T follicular helper cell (primary cell): ENCODE measurements around the gene RBM19.
"Not testable (repeated sequence)": the region's sequence is repeated elsewhere in the genome, so short reads cannot be mapped to it uniquely, and the experiment has no call there.

ENCODE experiments used
- DNase-seq: peaks from one replicate; pipeline ENCODE4 v3.0.0-alpha.2; 2020; ENCODE audit warnings: low read depth
- total RNA-seq, 2 experiments: gene quantifications; one replicate each; lab custom pipeline; 2026; lab: John Stamatoyannopoulos, UW

The RBM19 gene, protein sequence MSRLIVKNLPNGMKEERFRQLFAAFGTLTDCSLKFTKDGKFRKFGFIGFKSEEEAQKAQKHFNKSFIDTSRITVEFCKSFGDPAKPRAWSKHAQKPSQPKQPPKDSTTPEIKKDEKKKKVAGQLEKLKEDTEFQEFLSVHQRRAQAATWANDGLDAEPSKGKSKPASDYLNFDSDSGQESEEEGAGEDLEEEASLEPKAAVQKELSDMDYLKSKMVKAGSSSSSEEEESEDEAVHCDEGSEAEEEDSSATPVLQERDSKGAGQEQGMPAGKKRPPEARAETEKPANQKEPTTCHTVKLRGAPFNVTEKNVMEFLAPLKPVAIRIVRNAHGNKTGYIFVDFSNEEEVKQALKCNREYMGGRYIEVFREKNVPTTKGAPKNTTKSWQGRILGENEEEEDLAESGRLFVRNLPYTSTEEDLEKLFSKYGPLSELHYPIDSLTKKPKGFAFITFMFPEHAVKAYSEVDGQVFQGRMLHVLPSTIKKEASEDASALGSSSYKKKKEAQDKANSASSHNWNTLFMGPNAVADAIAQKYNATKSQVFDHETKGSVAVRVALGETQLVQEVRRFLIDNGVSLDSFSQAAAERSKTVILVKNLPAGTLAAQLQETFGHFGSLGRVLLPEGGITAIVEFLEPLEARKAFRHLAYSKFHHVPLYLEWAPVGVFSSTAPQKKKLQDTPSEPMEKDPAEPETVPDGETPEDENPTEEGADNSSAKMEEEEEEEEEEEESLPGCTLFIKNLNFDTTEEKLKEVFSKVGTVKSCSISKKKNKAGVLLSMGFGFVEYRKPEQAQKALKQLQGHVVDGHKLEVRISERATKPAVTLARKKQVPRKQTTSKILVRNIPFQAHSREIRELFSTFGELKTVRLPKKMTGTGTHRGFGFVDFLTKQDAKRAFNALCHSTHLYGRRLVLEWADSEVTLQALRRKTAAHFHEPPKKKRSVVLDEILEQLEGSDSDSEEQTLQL
- 91.8 to 223 reads per million in 2 experiments for total RNA-seq

DNA sequence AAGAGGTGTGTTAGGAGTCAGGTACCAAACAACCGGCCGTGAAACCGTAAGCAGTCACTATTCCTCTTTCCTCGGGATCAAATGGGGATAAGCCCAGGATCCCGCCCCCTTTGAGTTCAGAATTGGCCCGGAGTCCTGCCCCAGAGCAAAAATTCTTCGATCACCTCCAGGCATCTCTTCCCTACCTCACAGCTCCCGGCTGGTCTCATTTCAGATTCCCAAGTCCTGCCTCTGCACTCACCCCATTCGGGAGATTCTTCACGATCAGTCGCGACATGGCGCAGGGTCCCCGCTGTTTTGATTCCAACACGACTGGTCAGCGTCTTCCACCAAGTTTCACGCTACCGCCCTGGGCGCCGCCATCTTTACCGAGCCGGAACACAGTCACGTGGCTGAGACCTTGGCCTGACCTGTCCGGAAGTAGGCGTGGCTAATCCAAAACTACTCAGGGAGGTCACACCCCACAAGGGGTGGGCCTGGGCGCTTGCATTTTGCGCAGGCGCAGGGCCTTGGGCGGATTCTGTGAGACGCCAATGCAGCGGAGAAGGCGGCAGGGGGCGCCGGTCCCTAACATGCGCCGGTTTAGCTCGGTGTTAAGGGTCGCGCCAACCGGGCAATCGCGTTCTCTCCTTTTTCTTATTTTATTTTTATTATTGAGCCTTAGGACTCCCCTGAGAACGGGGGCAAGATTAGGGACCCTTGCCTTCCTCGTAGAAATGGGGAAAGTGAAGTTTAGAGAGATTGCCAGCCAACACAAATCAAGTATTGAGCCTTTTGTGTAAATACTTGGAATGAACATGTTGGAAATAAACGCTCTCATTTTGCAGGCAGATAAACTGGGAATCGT, at the start of gene RBM19:
Gene RBM19 (minus strand): TSS at position 375 of the 847 bp plus-strand sequence. CDS start 98 bp downstream, at position 277.
- DNase-seq: peak; percentile 95

DNA sequence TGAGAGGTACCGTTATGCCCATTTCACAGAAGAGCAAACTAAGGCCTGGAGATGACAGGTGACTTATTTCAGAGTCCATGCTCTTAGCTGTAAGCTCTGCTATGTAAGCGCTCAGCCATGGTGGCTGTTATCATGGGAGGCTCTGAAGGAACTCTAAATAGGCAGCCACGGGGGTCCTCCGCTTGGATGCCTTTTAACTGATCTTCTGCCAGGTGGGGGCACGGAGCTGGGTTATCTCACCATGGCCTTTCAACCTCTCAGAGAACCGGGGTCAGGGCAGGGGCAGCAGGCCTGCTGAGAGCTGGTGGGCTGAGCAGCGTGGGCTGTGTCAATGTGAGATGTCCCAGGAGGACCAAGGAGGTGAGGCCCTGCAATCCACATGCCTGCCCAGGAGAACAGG, 49.7 kb upstream of the RBM19 start:
- DNase-seq: no peak

DNA sequence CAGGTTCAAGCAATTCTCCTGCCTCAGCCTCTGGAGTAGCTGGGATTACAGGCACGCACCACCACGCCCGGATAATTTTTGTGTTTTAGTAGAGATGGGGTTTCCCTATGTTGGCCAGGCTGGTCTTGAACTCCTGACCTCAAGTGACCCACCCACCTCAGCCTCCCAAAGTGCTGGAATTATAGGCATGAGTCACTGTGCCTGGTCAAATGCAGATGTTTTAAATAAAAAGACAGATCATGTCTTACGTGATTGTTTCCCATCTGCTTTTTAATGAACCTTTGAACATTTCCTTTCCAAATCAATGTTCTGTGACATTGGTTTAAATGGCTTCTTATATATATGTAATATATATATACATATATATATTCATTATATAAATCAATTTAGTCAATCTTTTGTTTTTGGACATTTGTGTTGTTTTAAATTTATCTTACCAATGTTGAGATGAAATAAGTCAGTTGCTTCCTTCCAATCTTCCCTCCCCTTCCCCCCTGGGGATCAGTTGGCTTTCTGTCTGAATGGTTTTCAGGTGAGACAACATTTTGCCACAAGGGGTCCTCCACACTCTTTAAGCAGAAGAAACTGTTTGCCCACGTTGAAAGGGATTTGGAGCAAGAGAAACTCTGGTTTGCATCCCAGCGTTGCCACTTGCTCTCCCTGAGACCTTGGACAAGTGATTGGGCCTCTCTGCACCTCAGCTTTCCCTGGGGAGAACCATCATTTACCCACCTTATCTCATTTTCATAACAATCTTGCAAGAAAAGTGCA, 47.6 kb upstream of the RBM19 start:
- DNase-seq: no peak

DNA sequence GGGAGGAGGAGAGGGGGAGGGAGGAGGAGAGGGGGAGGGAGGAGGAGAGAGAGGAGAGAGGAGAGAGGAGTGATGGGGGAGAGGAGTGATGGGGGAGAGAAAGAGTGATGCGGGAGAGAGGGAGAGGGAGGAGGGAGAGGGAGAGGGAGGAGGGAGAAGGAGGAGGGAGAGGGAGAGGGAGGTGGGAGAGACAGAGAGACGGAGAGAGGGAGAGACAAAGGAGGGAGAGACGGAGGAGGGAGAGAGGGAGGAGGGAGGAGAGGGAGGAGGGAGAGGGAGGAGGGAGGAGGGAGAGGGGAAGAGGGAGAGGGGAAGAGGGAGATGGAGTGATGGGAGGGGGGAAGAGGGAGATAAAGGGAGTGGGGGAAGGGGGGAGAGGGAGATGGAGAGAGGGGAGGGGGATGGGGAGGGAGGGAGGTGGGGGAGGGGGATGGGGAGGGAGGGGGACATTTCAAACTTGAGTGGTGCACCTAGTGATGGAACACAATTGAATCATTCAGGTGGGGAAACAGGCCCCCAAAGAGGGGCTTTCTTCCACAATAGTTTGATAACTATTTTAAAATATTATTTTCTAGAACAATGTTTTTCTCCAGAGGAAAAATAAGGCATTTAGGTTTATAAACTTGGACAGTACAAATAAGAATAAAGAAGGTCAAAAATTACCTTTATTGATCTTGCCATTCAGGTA, 46.8 kb upstream of the RBM19 start:
- no peak for DNase-seq

DNA sequence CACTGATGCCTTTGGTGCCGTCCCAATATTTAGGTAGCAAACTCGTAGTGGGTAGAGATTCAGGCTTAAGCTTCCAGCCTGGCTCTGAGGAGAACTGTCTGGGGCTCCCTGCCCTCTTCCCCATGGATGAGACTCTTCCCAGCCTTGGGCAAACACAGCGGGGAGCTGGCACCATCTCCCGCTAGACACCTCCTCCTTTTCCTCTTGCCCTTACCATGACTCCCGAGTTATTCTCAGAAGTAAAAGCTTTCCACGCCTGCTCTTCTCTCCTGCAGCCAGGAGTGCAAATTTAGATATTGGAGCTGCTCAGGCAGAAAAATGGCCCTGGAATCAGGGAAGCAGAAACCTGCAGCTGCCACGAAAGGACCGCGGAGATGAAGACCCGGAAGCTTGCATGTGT, 45.6 kb upstream of the RBM19 start:
- no peak for DNase-seq

DNA sequence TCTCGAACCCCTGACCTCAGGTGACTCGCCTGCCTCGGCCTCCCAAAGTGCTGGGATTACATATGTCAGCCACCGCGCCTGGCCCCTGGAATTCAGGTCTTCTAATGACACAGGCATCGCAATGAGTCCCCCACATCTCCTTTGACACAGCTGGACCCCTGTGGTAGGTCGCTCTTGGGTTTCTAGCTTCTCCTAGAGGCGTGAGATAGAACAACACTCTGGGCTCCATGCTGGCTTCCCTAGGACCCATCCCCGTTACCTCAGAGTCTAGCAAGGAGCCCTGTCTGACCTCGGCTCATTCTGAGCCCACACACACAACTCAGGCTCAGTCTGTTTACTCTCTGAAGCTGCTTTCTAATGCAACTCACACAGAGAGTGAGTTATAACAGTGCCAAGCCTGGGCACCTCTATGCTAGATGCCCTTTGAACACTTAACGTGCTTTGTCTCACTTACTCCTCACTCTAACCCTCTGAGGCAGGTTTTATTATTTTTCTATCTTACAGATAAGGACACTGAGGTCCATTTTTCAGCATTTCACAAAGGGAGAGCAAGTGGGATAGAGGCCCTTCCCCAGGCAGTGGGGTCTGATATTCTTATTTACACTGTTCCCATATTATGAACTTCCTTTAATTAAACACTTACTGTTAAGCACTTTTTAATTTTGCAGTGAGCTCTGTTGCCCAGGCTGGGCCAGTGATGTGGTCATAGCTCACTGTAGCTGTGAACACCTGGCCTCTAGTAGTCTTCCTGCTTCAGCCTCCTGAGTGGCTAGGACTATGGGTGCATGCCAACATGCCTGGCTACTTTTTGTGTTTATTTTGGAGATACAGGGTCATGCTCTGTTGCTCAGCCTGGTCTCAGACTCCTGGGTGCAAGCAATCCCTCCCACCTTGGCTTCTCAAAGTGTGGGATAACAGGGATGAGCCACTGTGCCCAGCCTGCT, 40.6 kb upstream of the RBM19 start:
- no peak for DNase-seq

DNA sequence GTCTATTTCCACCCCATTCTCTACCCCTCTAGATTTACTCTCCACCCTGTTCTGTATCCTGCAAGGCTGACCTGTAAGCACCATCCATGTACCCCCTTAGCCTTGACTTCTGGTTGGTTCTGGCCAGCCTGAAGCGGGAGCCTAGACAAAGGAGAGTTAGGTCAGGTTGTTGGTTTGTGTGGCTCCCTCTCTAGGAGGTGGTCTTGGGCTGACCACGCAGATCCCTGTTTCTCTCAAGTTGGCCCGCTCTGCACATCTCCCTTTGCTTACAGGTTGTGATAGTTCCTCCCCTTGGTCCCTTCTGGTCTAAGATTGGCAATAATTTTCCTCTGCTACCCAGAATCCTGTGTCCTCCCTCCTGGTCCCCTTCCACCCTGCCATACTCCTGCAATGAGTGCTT, 38.3 kb upstream of the RBM19 start:
- no peak for DNase-seq

DNA sequence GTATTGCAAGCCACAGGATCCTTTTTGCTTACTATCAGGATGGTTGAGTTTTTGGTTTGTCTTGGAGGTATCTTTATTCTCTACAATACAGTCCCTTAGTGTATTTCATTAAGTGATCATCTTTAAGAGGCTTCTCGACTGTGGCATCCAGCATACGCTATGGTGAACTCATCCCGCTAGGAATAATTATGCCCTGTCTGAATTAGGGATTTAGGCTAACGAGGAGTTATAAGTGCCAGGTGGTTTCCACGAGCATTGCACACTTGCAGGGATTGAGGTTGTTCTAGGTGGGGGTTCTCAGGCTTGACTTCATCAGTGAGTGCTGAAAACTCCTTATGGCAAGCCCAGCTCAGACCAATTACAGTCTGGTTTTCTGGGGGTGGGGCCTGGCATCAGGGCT, 37.2 kb upstream of the RBM19 start:
- no peak for DNase-seq

DNA sequence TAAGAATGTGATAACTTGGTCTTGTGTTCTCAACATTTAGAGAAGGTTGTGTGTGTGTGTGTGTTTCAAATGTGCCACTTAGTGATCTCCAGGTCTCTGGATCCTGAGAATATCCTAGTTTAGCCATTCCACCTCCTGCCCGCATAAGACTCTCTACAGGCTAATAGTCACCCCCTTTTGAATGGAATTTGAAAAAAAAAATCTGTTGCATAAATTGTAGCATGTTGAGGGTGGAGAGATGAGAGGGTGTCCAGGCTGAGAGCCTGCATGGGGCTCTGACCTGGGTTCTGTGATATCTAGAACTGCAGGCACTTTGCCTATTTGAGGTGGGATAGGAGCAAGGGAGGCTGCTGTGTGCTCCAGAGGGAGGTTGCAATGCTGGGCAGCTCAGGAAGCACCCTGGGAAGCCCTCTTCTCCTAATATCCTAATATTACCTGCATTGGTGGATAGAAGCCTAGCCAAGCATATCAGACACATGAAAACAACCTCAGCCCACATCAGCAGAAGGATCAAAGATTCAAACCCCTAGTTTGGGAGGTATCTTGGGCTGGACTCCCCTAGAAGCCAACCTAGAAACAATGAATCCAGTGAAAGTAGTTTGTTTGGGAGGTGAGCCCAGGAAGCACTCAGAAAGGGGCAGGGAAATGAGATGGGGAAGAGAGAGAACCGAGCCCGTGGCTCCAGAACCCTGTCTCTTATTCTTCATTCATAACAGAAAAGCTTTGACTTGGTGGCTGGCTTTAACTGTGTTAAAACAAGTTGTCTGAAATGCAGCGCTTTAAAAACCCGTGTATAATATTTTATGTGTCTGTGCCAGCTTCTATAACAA, 35.6 kb upstream of the RBM19 start:
- DNase-seq: no peak

DNA sequence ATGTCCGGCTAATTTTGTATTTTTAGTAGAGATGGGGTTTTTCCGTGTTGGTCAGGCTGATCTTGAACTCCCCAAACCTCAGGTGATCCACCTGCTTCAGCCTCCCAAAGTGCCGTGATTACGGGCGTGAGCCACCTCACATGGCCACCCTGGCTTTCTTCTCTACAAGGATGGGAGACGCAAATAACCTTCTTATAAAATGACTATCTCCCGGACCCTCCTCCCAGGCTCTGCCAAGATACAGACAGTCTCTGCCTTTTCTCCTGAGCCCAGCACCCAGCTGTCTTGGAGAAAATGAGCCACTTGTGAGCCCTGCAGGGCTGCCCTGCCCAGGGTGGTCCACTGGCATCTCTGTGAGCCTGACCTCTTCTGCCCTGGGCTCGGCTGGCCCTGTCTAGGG, 34.7 kb upstream of the RBM19 start:
- DNase-seq: no peak

DNA sequence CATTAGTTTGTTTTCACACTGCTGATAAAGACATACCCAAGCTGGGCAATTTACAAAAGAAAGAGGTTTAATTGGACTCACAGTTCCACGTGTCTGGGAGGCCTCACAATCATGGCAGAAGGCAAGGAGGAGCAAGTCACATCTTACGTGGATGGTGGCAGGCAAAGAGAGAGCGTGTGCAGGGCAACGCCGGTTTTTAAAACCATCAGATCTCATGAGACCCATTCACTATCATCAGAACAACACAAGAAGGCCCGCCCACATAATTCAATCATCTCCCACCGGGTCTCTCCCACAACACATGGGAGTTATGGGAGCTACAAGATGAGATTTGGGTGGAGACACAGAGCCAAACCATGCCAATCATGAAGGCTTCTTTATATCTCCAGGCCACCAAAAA, 34.1 kb upstream of the RBM19 start:
- DNase-seq: not testable (repeated sequence)

DNA sequence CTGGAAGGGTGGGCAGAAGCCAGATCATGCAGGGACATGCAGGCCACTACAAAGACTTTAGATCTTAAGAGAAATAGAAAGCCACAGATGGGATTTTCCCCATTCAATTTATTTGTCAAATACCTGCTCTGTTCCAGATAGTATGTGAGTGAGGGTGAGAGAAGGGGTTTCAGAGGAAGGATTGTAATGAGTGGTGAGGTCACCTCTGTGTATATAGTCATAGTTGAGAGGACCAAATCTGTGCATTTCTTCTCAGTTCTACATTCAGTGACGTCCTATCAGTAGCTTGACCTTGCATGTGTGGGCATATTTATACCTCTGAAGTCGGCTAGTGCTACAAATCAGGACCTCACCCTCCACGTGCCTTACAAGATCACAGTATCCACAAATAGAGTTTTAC, 31.2 kb upstream of the RBM19 start:
- no peak for DNase-seq

DNA sequence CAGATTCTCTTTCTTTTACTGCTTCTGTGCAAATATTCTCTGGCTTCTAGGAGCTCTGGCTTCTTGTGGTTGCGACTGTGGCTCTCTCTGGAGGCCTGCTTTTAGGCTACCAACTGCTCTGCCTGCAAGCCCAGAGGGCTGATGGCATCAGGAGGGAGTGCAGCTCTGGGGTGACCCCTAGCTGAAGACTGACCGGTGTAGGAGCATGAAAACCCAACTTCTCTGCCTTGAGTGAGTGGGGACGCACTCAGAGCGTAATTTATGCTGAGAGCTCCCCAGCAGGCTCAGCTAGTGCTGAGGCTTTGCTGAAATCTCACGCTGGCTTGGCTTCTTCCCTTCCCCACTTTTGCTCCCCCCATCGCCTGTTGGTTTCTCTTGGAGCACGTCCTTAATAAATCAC, 29.9 kb upstream of the RBM19 start:
- DNase-seq: no peak

DNA sequence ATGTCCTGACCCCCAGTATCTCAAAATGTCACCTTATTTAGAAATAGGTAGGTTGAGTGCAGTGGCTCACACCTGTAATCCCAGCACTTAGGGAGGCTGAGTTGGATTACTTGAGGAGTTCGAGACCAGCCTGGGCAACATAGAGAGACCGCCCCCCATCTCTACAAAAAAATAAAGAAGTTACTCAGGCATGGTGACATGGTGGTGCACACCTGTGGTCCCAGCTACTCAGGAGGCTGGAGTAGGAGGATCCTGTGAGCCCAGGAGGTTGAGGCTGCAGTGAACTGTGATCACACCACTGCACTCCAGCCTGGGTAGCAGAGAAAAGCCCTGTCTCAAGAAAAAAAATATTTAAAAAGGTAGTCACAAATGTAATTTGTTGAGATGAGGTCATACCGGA, 27.9 kb upstream of the RBM19 start:
- no peak for DNase-seq

DNA sequence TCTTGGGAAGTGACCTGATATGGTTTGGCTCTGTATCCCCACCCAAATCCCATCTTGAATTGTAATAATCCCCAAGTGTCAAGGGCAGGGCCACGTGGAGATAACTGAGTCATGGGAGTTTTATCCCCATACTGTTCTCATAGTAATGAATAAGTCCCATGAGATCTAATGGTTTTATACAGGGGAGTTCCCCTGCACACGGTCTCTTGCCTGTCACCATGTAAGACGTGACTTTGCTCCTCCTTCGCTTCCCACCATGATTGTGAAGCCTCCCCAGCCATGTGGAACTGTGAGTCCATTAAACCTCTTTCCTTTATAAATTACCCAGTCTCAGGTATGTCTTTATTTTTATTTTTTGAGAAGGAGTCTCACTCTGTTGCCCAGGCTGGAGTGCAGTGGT, 26.6 kb upstream of the RBM19 start:
- not testable (repeated sequence) for DNase-seq

DNA sequence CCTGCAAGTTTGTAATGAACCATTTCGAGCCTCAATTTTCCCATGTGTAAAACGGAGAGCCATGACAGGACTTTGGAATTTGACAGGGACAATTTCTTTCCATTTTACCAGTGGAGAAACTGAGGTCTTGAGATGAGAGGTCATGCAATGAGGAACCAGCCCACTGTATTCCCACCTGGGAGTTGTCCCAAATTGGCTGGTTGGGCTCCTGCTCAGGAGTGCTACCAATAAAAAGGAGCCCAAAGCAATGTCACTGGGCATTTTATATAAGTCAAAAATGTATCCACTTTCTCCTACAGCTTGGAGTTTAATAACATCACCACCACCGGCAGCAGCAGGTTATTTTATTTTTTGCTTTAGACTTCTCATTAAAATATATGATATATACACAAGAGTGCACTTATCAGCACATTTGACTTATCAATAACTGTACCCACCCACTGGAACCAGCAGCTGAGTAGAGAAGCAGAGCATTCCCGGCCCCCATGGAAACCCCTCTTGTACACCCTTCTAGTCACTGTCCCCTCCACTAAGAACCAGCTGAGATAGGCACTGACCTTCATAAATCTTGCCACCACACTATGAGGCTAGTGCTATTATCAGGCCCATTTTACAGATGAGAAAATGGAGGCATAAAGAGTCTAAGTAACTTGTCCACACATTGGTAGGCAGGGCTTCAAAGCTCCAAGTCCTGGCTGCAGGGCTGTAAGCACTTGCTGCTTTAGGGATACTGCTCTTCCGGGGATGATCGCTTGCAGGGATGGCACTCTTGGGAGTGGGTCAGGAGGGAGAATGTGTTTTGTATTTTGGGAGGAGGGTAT, 25.3 kb upstream of the RBM19 start:
- DNase-seq: no peak
